NCI-H1694 (cell line): ENCODE results near the gene TBC1D16.

Source experiments
- DNase-seq: peaks from one replicate; lab custom pipeline; 2025; lab: John Stamatoyannopoulos, UW

The TBC1D16 gene

DNA sequence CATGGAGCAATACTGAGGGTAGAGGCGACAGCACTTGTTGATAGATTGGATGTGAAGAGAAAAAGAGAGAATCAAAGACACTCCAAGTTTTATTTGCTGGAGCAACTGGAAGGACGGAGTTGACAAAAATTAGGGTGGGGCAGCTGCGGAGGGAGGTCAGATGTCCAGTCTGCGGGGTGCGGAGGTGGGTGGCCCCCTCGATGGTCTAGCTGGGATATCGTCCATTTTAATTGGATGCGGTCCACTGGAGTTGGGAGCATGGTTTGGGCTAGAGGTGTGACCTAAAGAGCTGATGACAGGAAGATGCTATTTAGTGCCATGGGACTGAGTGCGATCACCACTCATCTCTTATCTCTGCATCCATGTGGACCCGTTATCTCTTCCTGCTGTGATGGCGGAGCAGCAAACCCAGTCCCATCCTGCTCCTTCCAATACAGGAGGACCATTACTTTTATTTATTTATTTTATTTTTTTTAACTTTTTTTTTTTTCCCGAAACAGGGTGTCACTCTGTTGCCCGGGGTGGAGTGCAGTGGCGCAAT lies 148.2 kb downstream of the TBC1D16 start:
- no peak for DNase-seq

DNA sequence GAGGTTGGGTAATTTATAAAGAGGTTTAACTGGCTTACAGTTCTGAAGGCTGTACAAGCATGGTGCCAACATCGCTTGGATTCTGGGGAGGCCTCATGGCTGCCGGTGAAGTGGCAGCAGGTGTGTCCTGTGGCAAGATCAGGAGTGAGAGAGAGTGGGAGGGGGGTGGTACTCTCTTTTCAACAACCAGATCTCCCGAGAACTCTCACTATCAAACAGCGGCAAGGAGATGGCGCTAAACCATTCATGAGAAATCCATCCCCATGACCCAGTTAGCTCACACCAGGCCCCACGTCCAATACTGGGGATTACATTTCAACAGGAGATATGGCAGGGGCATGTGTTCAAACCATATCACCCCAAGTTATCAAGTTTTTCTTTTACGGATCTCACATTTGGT lies 152.5 kb downstream of the TBC1D16 start:
- no peak for DNase-seq
